ENCODE measurements around the gene TAAR5.
"Not testable (repeated sequence)": the region's sequence is repeated elsewhere in the genome, so short reads cannot be mapped to it uniquely, and the experiment has no call there.

TAAR5 gene
- total RNA-seq: 0 reads per million in 3 donors

- no peak within 1 kb of the TSS for H3K4me3 ChIP-seq (ENCODE audit: insufficient read depth, low read depth, low read length, poor library complexity, severe bottlenecking)
- H3K9me3 ChIP-seq (ENCODE audit: control insufficient read depth, low read length): no peaks in the 10 kb centered on the region
- no peak within 1 kb of the TSS for H3K27ac ChIP-seq (ENCODE audit: insufficient read depth, low read length, poor library complexity, severe bottlenecking)
Measured at GRCh38 chr6:132589454-132589853, at the start of gene TAAR5. TAAR5 (minus strand) TSS chr6:132589741; CDS start chr6:132589686, 55 bp downstream.

GRCh38 chr6:132637135-132637534 lies 47.6 kb upstream of the TAAR5 start:
- H3K4me3 ChIP-seq (ENCODE audit: insufficient read depth, low read depth, low read length, poor library complexity, severe bottlenecking); H3K27me3 ChIP-seq (replicated peaks; ENCODE audit: control insufficient read depth, insufficient read depth, low read length, poor library complexity, severe bottlenecking); DNase-seq; H3K27ac ChIP-seq (ENCODE audit: insufficient read depth, low read length, poor library complexity, severe bottlenecking); H3K36me3 ChIP-seq (ENCODE audit: control insufficient read depth, insufficient read depth, low read length); H3K4me1 ChIP-seq (ENCODE audit: control insufficient read depth, insufficient read depth, low read length, poor library complexity, severe bottlenecking); H3K9me3 ChIP-seq (ENCODE audit: control insufficient read depth, low read length): not testable (repeated sequence)

More at GRCh38 chr6:132589454-132589853, at the start of gene TAAR5:
- no peaks in the 10 kb centered on the region for H3K4me1 ChIP-seq (ENCODE audit: control insufficient read depth, insufficient read depth, low read length, poor library complexity, severe bottlenecking)
- no peak for DNase-seq
- H3K27me3 ChIP-seq (replicated peaks; ENCODE audit: control insufficient read depth, insufficient read depth, low read length, poor library complexity, severe bottlenecking): no peaks in the 10 kb centered on the region
- no peaks in the 10 kb centered on the region for H3K36me3 ChIP-seq (ENCODE audit: control insufficient read depth, insufficient read depth, low read length)

GRCh38 chr6:132635906-132636305 lies 46.4 kb upstream of the TAAR5 start:
- not testable (repeated sequence) for DNase-seq; H3K4me3 ChIP-seq (ENCODE audit: insufficient read depth, low read depth, low read length, poor library complexity, severe bottlenecking); H3K27ac ChIP-seq (ENCODE audit: insufficient read depth, low read length, poor library complexity, severe bottlenecking); H3K4me1 ChIP-seq (ENCODE audit: control insufficient read depth, insufficient read depth, low read length, poor library complexity, severe bottlenecking); H3K27me3 ChIP-seq (replicated peaks; ENCODE audit: control insufficient read depth, insufficient read depth, low read length, poor library complexity, severe bottlenecking); H3K9me3 ChIP-seq (ENCODE audit: control insufficient read depth, low read length); H3K36me3 ChIP-seq (ENCODE audit: control insufficient read depth, insufficient read depth, low read length)

GRCh38 chr6:132635288-132635687 lies 45.7 kb upstream of the TAAR5 start:
- not testable (repeated sequence) for DNase-seq; H3K27me3 ChIP-seq (replicated peaks; ENCODE audit: control insufficient read depth, insufficient read depth, low read length, poor library complexity, severe bottlenecking); H3K4me3 ChIP-seq (ENCODE audit: insufficient read depth, low read depth, low read length, poor library complexity, severe bottlenecking); H3K4me1 ChIP-seq (ENCODE audit: control insufficient read depth, insufficient read depth, low read length, poor library complexity, severe bottlenecking); H3K27ac ChIP-seq (ENCODE audit: insufficient read depth, low read length, poor library complexity, severe bottlenecking); H3K36me3 ChIP-seq (ENCODE audit: control insufficient read depth, insufficient read depth, low read length); H3K9me3 ChIP-seq (ENCODE audit: control insufficient read depth, low read length)

GRCh38 chr6:132634796-132635195 lies 45.3 kb upstream of the TAAR5 start:
- Histone ChIP-seq H3K4me3 (ENCODE audit: insufficient read depth, low read depth, low read length, poor library complexity, severe bottlenecking) (no peak overlapping the region), H3K27ac (ENCODE audit: insufficient read depth, low read length, poor library complexity, severe bottlenecking) (no peak overlapping the region), H3K4me1 (ENCODE audit: control insufficient read depth, insufficient read depth, low read length, poor library complexity, severe bottlenecking) (no peaks in the 10 kb centered on the region), H3K36me3 (ENCODE audit: control insufficient read depth, insufficient read depth, low read length) (no peaks in the 10 kb centered on the region), H3K27me3 (replicated peaks; ENCODE audit: control insufficient read depth, insufficient read depth, low read length, poor library complexity, severe bottlenecking) (no peaks in the 10 kb centered on the region), H3K9me3 (ENCODE audit: control insufficient read depth, low read length) (no peaks in the 10 kb centered on the region)
- DNase-seq: no peak

- H3K9me3 ChIP-seq (ENCODE audit: control insufficient read depth, low read length): no peaks in the 10 kb centered on the region
- no peak overlapping the region for H3K4me3 ChIP-seq (ENCODE audit: insufficient read depth, low read depth, low read length, poor library complexity, severe bottlenecking)
- no peaks in the 10 kb centered on the region for H3K4me1 ChIP-seq (ENCODE audit: control insufficient read depth, insufficient read depth, low read length, poor library complexity, severe bottlenecking)
- H3K27ac ChIP-seq (ENCODE audit: insufficient read depth, low read length, poor library complexity, severe bottlenecking): no peak overlapping the region
- H3K36me3 ChIP-seq (ENCODE audit: control insufficient read depth, insufficient read depth, low read length): no peaks in the 10 kb centered on the region
- no peaks in the 10 kb centered on the region for H3K27me3 ChIP-seq (replicated peaks; ENCODE audit: control insufficient read depth, insufficient read depth, low read length, poor library complexity, severe bottlenecking)
- no peak for DNase-seq
Measured at GRCh38 chr6:132633362-132633761, 43.8 kb upstream of the TAAR5 start.

- DNase-seq: no peak
- no peak within 1 kb of the TSS for H3K27ac ChIP-seq (ENCODE audit: insufficient read depth, low read length, poor library complexity, severe bottlenecking)
- no peaks in the 10 kb centered on the region for H3K36me3 ChIP-seq (ENCODE audit: control insufficient read depth, insufficient read depth, low read length)
- H3K27me3 ChIP-seq (replicated peaks; ENCODE audit: control insufficient read depth, insufficient read depth, low read length, poor library complexity, severe bottlenecking): no peaks in the 10 kb centered on the region
- no peaks in the 10 kb centered on the region for H3K4me1 ChIP-seq (ENCODE audit: control insufficient read depth, insufficient read depth, low read length, poor library complexity, severe bottlenecking)
- H3K4me3 ChIP-seq (ENCODE audit: insufficient read depth, low read depth, low read length, poor library complexity, severe bottlenecking): no peak within 1 kb of the TSS
- no peaks in the 10 kb centered on the region for H3K9me3 ChIP-seq (ENCODE audit: control insufficient read depth, low read length)
Measured at GRCh38 chr6:132624175-132624574, 34.6 kb upstream of the TAAR5 start, which contains the start of gene TAAR2. TAAR2 (minus strand) TSS chr6:132624275; CDS start chr6:132624275, 0 bp downstream.

GRCh38 chr6:132623106-132623845 lies 33.7 kb upstream of the TAAR5 start:
- no peaks in the 10 kb centered on the region for H3K27me3 ChIP-seq (replicated peaks; ENCODE audit: control insufficient read depth, insufficient read depth, low read length, poor library complexity, severe bottlenecking)
- no peaks in the 10 kb centered on the region for H3K9me3 ChIP-seq (ENCODE audit: control insufficient read depth, low read length)
- no peak overlapping the region for H3K27ac ChIP-seq (ENCODE audit: insufficient read depth, low read length, poor library complexity, severe bottlenecking)
- no peaks in the 10 kb centered on the region for H3K4me1 ChIP-seq (ENCODE audit: control insufficient read depth, insufficient read depth, low read length, poor library complexity, severe bottlenecking)
- DNase-seq: no peak
- H3K36me3 ChIP-seq (ENCODE audit: control insufficient read depth, insufficient read depth, low read length): no peaks in the 10 kb centered on the region
- H3K4me3 ChIP-seq (ENCODE audit: insufficient read depth, low read depth, low read length, poor library complexity, severe bottlenecking): no peak overlapping the region

GRCh38 chr6:132616677-132617076 lies 27.1 kb upstream of the TAAR5 start:
- no peak overlapping the region for H3K4me3 ChIP-seq (ENCODE audit: insufficient read depth, low read depth, low read length, poor library complexity, severe bottlenecking)

GRCh38 chr6:132614554-132614953 lies 25.0 kb upstream of the TAAR5 start:
- Histone ChIP-seq H3K4me1 (ENCODE audit: control insufficient read depth, insufficient read depth, low read length, poor library complexity, severe bottlenecking) (no peaks in the 10 kb centered on the region), H3K27ac (ENCODE audit: insufficient read depth, low read length, poor library complexity, severe bottlenecking) (no peak overlapping the region), H3K9me3 (ENCODE audit: control insufficient read depth, low read length) (no peaks in the 10 kb centered on the region), H3K4me3 (ENCODE audit: insufficient read depth, low read depth, low read length, poor library complexity, severe bottlenecking) (no peak overlapping the region), H3K36me3 (ENCODE audit: control insufficient read depth, insufficient read depth, low read length) (no peaks in the 10 kb centered on the region), H3K27me3 (replicated peaks; ENCODE audit: control insufficient read depth, insufficient read depth, low read length, poor library complexity, severe bottlenecking) (no peaks in the 10 kb centered on the region)
- no peak for DNase-seq

More at GRCh38 chr6:132616677-132617076, 27.1 kb upstream of the TAAR5 start:
- H3K36me3 ChIP-seq (ENCODE audit: control insufficient read depth, insufficient read depth, low read length): no peaks in the 10 kb centered on the region
- no peaks in the 10 kb centered on the region for H3K4me1 ChIP-seq (ENCODE audit: control insufficient read depth, insufficient read depth, low read length, poor library complexity, severe bottlenecking)
- H3K27me3 ChIP-seq (replicated peaks; ENCODE audit: control insufficient read depth, insufficient read depth, low read length, poor library complexity, severe bottlenecking): no peaks in the 10 kb centered on the region
- H3K9me3 ChIP-seq (ENCODE audit: control insufficient read depth, low read length): no peaks in the 10 kb centered on the region
- DNase-seq: no peak
- no peak overlapping the region for H3K27ac ChIP-seq (ENCODE audit: insufficient read depth, low read length, poor library complexity, severe bottlenecking)

Data from effector memory CD4-positive, alpha-beta T cell (primary cell).